GM18870 (cell line): ENCODE measurements around the gene PNLDC1.

Experiments
- ATAC-seq: cut with Tn5 transposase; IDR thresholded peaks from one replicate; pipeline ENCODE4 v1.9.1; 2021; ENCODE audit warnings: moderate library complexity; ENCODE audit not compliant: unreplicated experiment

Gene PNLDC1, protein sequence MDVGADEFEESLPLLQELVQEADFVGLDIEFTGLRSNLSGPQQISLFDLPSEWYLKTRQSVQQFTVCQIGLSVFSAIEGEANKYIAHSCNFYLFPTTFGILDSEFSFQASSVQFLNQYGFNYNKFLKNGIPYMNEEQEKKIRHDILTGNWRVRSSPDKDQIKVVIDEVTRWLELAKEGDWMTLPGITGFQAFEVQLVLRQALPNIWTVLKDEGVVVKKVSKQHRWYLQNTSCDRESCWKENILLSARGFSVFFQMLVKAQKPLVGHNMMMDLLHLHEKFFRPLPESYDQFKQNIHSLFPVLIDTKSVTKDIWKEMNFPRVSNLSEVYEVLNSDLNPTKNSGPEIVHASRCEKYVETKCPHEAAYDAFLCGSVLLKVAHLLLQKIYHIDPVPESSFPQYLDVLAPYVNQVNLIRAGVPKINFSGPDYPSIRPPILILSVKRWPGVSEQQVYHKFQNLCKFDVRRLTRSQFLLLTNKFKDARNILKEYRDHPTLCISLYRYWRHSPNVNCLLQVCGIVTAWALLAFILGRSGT

DNA sequence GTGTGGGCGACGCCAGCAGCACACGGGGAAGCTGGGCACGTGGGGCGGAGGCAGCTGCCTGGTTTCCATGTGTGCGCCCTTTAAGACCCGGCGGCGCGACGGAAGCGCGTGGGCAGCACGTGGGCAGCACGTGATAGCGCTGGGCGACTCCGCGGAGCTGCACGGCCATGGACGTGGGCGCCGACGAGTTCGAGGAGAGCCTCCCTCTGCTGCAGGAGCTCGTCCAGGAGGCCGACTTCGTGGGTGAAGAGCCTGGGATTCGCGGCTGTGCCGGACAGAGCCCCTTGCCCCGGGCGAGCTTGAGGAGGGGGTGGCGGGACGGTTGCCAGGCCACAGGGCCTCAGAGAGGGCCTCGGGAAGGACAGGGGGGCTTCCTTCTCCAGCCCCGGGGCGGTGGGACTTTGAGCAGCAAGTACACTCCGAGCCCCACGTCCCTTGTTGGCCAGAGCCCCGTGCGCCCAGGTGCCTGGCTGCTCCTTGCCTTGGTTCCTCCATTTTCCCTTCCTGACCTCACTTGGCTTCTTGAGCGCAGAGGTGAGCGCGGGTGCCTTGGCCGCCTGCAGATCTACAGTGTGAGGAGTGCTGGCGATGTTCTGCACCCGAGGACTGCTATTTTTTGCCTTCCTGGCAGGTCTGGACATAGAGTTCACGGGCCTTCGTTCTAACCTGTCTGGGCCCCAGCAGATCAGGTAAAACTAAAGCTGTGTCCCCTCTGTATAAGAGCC lies at the start of gene PNLDC1:
Gene PNLDC1, plus strand, starts transcription at position 136 of the 725 bp plus-strand sequence. Its CDS starts 32 bp downstream, at position 168.
- no peak for ATAC-seq

DNA sequence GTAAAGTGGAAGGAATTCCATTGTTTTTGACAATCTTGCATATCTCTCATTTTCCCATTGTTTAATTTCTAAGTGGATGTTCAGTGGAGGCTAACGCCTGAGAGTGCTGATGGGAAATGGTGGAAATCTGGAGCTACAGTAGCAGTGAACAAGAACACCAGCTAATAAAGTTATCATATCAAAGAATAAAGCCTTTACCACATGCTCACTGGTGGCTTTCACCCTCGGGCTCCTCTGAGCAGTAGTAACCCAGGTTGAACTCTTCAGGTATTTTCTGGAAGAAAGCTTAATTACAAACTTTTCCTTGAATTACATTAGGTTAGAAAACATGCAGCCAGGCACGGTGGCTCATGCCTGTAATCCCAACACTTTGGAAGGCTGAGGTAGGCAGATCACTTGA lies 48.6 kb upstream of the PNLDC1 start:
- ATAC-seq, result no peak

DNA sequence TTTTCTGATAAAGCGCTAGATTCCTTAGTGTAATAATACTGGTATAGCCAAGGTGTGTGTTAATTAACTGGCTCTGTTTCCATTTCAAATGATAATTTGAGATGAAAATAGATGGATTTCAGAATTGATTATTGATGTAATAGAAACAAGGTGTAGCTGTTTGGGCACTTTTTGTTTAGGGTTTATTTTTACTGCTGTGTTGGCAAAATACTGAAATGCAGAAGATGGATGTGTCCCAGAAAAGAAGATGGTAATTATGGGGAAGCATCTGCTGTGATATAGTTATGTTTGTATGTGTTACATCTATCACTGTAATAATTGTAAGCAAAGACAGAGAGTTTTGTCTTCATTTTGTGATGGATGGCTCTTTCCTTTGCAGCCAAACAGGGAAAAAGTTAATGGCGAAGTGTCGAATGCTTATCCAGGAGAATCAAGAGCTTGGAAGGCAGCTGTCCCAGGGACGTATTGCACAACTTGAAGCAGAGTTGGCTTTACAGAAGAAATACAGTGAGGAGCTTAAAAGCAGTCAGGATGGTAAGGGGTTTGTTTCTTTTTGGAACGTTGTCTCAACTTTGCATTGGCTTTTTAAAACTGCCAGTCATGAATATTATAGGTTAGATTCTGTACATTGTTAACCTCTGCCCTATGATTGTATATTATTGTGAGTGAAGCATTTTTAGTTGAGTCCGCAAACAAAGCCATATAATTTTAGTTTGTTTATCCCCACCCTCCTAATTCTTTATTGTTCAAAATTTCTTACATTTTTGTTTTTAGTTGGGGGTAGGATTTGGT lies 46.8 kb upstream of the PNLDC1 start:
- no peak for ATAC-seq

DNA sequence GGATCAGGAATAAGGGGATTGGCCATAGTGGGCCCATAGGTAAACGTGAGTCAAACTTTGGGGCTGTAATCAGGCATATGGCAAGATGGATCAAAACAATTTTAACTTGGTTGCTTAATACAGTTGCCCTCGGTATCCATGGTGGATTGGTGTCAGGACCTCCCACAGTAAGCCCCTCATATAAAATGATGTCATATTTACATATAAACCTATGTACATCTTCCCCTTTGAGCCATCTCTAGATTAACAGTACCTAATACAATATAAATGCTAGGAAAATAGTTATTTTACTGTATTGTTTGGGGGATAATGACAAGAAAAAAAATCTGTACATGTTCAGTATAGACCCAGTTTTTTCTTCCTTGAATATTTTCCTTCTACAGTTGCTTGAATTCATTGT lies 45.7 kb upstream of the PNLDC1 start:
- no peak for ATAC-seq

DNA sequence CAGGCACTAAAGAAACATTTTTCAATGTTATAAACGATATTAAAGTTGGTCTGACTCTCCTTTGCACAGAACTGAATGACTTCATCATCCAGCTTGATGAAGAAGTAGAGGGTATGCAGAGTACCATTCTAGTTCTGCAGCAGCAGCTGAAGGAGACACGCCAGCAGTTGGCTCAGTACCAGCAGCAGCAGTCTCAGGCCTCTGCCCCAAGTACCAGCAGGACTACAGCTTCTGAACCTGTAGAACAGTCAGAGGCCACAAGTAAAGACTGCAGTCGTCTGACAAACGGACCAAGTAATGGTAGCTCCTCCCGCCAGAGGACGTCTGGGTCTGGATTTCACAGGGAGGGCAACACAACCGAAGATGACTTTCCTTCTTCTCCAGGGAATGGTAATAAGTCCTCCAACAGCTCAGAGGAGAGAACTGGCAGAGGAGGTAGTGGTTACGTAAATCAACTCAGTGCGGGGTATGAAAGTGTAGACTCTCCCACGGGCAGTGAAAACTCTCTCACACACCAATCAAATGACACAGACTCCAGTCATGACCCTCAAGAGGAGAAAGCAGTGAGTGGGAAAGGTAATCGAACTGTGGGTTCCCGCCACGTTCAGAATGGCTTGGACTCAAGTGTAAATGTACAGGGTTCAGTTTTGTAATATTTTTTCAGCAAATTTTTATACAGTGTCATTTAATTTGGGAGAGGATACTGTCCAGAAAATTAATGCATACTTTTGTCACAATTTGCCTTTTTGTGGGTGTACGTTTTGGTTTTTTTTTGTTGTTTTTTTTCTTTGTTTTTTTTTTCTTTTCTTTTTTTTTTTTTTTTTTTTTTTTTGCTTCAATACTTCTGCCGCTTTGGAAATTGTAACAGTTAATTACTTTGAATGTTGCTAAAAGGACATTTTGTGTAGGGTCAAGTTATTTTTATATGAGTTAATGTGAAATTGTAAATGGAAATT lies 44.8 kb upstream of the PNLDC1 start:
- no peak for ATAC-seq

DNA sequence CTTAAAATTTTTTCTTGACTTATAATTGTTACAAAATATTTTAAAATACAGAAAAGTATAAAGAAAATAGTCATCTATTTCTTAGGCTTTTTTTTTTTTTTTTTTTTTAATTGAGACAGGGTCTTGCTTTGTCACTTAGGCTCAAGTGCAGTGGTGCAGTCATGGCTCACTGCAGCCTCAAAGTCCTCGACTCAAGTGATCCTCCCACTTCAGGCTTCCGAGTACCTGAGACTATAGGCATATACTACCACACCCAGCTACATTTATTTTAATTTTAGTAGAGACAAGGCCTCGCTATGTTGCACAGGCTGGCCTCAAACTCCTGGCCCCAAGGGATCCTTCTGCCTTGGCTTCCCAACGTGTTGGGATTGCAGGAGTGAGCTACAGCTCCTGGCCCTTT lies 43.6 kb upstream of the PNLDC1 start:
- no peak for ATAC-seq

DNA sequence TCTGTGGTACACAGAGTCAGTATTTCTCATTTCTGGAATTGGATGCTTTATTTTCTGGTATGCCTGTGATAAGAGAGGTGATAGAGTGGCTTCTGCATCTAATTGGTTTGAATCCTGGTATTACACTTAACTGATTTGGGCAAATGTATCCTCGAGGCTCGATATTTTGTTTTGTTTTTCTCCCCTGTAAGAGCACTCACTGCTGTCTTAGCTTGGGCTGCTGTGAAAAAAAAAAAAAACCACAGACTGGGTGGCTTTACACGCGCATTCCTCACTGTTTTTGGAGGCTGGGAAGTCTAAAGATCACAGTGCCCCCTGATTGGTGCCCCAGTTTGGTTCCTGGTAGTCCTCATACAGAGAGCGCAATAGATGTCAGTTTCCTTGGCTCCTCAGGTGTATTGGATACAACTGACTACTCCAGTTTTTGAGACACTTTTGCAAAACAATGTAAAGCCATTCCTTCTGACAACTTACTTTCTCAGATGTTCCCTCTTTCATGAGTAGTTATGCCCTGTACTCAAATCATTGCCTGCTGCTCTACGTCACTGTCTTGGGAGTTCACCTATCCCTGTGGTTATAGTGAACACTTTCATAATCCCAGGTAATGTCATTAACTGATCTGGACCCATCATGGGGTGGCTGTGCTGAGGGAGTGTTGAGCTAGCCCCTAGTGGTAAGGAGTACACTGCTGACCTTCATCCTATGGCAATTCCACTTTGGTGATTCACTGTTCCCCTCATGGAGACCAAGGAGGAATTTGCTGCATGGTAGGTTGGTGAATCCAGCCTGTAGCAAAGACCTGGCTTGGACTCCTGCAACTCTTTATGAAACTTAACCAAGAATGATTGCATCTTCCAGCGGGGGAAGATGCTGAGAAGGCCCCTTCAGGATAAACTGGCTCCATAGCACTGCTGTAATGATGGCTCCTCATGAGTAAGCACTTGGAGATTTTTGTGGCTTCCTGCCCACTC lies 41.8 kb upstream of the PNLDC1 start:
- no peak for ATAC-seq

DNA sequence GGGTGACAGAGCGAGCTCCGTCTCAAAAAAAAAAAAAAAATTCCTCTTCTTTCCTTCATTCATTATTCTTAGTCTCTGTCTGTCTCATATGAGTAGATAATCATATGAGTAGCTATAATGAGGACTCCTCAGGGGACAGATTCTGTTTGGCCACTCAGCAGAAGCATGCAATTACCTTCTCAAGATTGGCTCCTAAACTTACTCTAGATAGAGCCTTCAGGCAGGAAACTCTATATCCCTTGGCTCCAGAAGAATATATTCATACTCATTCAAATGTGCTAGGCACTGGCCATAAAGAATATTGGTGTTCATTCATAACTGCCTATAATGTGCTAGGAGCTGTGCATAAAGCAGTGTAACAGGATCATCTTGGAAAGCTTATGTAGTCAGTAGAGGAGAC lies 40.4 kb upstream of the PNLDC1 start:
- no peak for ATAC-seq

DNA sequence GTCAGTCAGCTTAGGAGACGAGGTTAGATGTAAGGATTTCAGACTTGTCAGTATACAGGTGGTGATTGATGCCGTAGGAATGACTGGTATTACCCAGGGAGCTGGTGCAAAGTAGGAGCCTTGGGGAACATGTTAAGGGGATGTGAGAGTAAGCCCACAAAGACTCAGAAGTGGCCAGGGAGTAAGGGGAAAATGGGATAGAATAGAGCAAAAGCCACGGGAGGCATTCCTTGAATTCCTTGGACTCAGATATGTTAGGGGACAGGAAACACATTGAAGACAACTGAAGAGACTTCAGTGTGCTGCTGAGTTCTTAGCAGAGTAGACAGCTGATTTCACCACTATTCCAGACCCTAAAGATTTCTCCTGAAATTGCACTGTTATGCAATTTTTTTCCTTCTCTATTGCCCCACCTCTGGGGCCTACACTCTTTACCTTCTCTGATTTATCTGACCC lies 39.4 kb upstream of the PNLDC1 start:
- no peak for ATAC-seq

DNA sequence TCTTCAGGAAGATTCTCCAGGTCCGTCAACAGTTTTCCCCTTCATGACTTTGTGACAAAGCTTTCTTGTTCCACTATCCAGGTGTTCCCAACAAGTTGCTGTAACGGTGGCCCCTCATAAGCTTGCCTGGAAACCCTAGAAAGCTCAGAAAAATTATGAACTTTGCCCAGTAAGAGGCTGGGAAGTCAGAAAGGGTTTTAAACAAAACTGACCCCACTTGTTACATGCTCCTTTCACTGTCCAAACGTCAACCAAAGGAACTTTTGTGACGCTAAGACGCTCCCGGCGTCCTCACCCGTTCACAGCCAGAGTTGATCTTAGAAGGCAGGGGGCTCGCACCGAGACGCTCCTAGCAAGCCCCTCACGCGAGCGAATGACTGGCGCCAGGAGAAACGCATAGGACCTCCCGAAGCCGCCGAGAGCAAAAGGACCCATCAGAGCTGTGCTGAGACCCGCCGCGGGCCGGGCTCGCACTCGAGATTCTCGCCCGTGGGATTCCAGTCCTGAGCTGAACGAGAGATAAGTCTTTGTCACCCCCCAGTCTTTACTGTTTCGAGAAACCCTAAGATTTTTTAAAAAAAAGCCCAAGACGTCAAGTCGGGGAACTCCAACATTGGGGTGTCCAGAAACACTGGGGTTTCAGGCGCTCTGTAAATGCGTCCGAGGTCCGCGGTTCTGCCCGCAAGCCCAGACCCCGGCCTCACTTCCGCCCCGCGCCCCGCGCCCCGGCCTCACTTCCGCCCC lies 38.8 kb upstream of the PNLDC1 start:
- ATAC-seq, result peak; percentile 2

DNA sequence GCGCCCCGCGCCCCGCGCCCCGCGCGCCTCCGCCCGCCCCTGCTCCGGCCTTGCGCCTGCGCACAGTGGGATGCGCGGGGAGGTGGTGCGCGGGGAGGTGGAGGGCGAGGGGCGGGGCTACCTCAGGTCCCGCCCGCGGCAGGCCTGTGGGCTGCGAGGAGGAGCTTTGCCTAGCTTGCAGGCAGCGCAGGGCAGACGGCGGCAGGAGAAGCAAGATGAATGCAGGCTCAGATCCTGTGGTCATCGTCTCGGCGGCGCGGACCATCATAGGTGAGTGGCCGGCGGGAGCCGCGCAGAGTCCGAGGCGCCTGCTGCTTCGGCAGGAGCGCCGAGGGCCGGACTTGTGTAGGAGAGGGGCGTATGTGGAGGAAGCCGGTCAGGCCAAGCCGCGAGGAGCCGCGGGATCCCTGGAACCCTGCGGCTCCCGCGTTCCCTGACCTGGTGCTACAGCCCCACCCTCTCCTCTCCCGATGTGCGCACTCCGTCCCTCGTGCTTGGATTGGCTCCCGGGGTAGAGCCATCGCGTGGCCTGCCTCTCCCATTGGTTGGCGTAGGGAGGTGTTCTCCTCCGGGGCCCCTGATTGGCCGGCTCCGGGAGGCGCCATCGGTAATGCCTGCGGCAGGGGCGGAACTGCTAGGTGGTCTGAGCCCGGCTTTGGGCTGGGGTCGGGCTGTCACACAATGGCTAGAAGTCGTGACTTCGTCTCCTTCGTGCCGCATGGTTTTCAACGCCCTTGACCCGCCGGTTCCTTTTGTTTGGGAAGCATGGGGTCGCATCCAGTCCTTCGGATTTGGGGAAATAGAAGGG lies 38.0 kb upstream of the PNLDC1 start, which contains the start of gene ACAT2:
Gene ACAT2, plus strand, starts transcription at position 173 of the 808 bp plus-strand sequence. Its CDS starts 43 bp downstream, at position 216.
- peak; percentile 95 for ATAC-seq

DNA sequence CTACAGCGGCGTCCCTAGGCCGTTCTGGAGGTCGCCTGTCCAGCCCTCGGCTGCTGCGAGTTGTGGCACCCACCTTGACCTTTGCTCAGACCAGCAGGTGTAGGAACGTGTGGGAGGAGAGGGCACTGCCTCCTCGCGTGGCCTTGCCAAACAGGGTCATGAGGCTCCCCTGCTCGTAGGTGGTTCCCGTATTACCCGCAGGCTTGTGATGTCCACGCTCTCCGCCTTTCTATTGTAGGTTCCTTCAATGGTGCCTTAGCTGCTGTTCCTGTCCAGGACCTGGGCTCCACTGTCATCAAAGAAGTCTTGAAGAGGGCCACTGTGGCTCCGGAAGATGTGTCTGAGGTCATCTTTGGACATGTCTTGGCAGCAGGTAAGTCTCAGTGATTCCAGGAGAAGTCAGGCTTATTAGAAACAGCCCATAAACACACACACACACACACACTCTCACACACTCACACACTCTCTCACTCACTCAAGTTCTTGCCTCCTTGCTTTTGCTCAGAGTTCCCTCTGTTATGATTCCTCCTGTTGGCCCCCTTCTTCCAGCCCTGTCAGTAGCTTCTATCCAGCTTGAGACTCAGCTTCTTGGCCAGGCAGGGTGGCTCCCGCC lies 37.3 kb upstream of the PNLDC1 start:
- ATAC-seq, result peak; percentile 11

DNA sequence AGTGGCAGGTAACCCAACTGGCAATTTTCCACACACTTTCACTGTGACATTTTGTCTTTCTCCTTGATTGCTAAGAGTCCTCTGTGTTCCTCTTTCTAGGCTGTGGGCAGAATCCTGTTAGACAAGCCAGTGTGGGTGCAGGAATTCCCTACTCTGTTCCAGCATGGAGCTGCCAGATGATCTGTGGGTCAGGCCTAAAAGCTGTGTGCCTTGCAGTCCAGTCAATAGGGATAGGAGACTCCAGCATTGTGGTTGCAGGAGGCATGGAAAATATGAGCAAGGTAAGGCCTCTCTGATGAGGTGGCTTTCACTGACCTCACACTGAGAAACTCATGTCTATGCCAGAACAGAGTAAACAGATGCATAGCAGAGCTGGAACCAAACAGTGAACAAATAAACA lies 33.2 kb upstream of the PNLDC1 start:
- ATAC-seq, result no peak

DNA sequence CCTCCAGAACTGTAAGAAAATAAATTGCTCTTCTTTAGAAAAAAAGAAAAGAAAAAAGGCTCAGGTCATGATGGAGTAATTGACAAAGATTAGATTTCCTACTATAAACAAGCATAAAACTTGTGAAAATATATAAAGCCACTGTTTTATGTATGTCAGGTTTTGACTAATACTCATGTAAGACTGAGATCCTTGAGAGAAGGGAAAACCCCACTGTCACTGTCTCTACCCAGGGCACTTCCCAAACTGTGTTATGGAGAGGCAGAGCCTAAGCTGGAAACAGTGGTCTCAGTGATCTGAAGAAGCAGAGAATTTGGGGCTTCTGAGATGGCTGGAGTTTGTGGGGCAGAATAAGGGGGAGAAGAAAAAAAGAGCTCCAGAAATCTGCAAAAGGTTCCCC lies 30.6 kb upstream of the PNLDC1 start:
- ATAC-seq, result no peak

DNA sequence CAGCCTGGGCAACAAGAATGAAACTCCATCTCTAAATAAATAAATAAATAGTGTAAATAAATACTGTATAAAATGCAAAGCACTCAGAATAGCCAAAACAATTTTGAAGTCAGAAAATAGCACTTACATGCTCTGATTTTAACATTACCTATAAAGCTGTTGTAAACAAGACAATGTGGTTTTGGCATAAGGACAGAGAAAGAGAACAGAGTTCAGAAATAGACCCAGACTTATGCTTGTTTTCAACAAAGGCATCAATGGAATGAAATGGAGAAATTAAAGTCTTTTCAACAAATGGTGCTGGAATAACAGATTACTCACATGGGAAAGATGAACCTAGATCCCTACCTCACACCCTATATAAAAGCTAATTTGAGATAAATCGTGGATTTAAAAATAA lies 27.9 kb upstream of the PNLDC1 start:
- ATAC-seq, result no peak

DNA sequence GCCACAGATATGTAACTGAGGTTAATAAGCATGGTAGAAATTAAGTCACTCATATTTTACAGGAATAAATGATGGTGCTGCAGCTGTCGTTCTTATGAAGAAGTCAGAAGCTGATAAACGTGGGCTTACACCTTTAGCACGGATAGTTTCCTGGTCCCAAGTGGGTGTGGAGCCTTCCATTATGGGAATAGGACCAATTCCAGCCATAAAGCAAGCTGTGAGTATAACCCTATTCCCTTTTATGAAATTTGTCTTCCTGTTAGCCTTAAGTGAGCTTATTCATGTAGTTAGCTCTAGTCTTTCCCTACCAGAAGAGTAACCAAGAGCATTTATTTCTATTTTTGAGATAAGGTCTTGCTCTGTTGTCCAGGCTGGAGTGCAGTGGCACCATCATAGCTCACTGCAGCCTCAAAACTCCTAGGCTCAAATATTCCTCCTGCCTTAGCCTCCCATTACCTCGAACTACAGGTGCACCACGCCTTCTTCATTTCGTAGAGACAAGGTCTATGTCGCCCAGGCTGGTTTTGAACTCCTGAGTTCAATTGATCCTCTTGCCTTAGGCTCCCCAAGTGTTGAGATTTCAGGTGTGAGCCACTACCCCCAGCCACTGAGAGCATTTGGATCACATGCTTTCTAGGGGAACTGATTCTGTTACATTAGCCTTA lies 22.7 kb upstream of the PNLDC1 start:
- no peak for ATAC-seq
